OCI-LY3 (cell line): ENCODE data around the gene DIAPH2.

Source experiments
- H2AFZ ChIP-seq: fragments of 200-600, 300-600 bp; shearing (Covaris generic); 2 replicates; pipeline ENCODE4 v1.6.0; 2014; ENCODE audit warnings: antibody characterized with exemption, low read depth, low read length
- H3K27ac ChIP-seq: fragments of 200-600, 300-600 bp; sonication (generic); 2 replicates; pipeline ENCODE4 v1.5.1; 2014; ENCODE audit warnings: mild to moderate bottlenecking, low read length, moderate library complexity, mixed read lengths
- H3K27me3 ChIP-seq: fragments of 200-600, 300-600 bp; sonication (generic); 2 replicates; pipeline ENCODE4 v1.6.1; 2014; ENCODE audit warnings: low read depth, low read length, mixed read lengths
- H3K36me3 ChIP-seq: fragments of 200-600, 300-600 bp; sonication (generic); replicated peaks from 2 replicates; pipeline ENCODE3; 2014; ENCODE audit warnings: low read depth, low read length, mixed read lengths
- H3K4me1 ChIP-seq: fragments of 300-600, 200-600 bp; sonication (generic); 2 replicates; pipeline ENCODE4 v1.6.1; 2014; ENCODE audit warnings: low read length, mixed read lengths
- H3K4me2 ChIP-seq: fragments of 200-600, 300-600 bp; sonication (generic); 2 replicates; pipeline ENCODE4 v1.6.1; 2014; ENCODE audit warnings: low read length, mixed read lengths
- H3K4me3 ChIP-seq: fragments of 300-600, 200-600 bp; sonication (generic); 2 replicates; pipeline ENCODE4 v1.5.1; 2014; ENCODE audit warnings: antibody characterized with exemption, mild to moderate bottlenecking, low read length, moderate library complexity
- H3K79me2 ChIP-seq: fragments of 300-600, 200-600 bp; shearing (Covaris generic); 2 replicates; pipeline ENCODE4 v1.6.1; 2014; ENCODE audit warnings: mild to moderate bottlenecking, low read length, mixed read lengths
- H3K9ac ChIP-seq: fragments of 300-600, 200-600 bp; shearing (Covaris generic); 2 replicates; pipeline ENCODE4 v1.6.0; 2014; ENCODE audit warnings: mild to moderate bottlenecking, low read length, moderate library complexity
- H3K9me3 ChIP-seq: fragments of 200-600, 300-600 bp; shearing (Covaris generic); 2 replicates; pipeline ENCODE4 v1.6.1; 2014; ENCODE audit warnings: low read length, mixed read lengths; ENCODE audit not compliant: insufficient read depth
- H4K20me1 ChIP-seq: fragments of 200-600, 300-600 bp; sonication (generic); 2 replicates; pipeline ENCODE4 v1.6.1; 2016; ENCODE audit warnings: low read length, mixed read lengths; ENCODE audit not compliant: insufficient read depth
- CTCF ChIP-seq: fragments of 200-600, 300-600 bp; sonication (generic); IDR thresholded peaks from 2 replicates; pipeline ENCODE4 v1.5.1; 2014; ENCODE audit warnings: antibody characterized with exemption, low read length, low read depth
- EZH2phosphoT487 ChIP-seq: fragments of 200-600 bp; shearing (Covaris generic); IDR thresholded peaks from 2 replicates; pipeline ENCODE4 v1.6.1; 2018; ENCODE audit warnings: antibody characterized with exemption, mixed run types, low read depth

The DIAPH2 gene

GRCh38 chrX:97629597-97629985, 944.9 kb downstream of the DIAPH2 start:
- no peaks in the 10 kb centered on the region for H3K79me2 ChIP-seq
- H3K36me3 ChIP-seq = no peaks in the 10 kb centered on the region
- no peak overlapping the region for H3K4me2 ChIP-seq
- H2AFZ ChIP-seq = no peak overlapping the region
- H3K9me3 ChIP-seq = no peaks in the 10 kb centered on the region
- H3K4me3 ChIP-seq = no peak overlapping the region
- H3K27ac ChIP-seq = no peak overlapping the region
- H4K20me1 ChIP-seq = no peaks in the 10 kb centered on the region
- no peaks in the 10 kb centered on the region for H3K4me1 ChIP-seq
- no peak for TF ChIP-seq CTCF
- no peak for TF ChIP-seq EZH2phosphoT487
- H3K9ac ChIP-seq = no peak overlapping the region
- H3K27me3 ChIP-seq = no peaks in the 10 kb centered on the region

DNA sequence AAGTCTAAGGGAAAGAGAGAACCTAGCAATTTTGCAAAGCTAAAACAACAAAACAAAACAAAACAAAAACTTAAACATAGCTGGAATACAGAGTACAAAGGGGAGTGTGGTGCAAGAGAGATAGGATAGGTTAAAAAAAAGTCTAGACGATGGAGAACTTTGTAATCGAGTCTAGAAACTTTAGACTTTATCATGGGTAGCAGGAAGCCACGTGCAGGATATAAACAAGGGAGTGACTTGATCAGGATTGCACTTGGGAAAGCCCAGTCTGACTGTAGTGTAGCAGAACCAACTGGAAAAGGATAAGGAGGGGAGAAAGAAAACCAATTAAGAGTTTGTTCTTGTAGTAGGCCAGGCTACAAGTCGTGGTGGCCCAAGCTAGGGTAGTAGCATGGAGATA, 949.2 kb downstream of the DIAPH2 start:
- Histone ChIP-seq H2AFZ (no peak overlapping the region), H3K27ac (no peak overlapping the region), H3K4me2 (no peak overlapping the region), H3K9ac (no peak overlapping the region), H4K20me1 (no peaks in the 10 kb centered on the region), H3K9me3 (no peaks in the 10 kb centered on the region), H3K4me1 (no peaks in the 10 kb centered on the region), H3K36me3 (no peaks in the 10 kb centered on the region), H3K79me2 (no peaks in the 10 kb centered on the region), H3K4me3 (no peak overlapping the region), H3K27me3 (no peaks in the 10 kb centered on the region)
- TF ChIP-seq EZH2phosphoT487 (no peak), CTCF (no peak)

- Histone ChIP-seq H3K4me1 (0 out of 2 replicates have a peak, but pooled peaks cover 3% of the 10 kb centered on the region), H3K9me3 (no peaks in the 10 kb centered on the region), H2AFZ (no peak overlapping the region), H3K36me3 (no peaks in the 10 kb centered on the region), H3K27me3 (no peaks in the 10 kb centered on the region), H4K20me1 (no peaks in the 10 kb centered on the region), H3K4me3 (no peak overlapping the region), H3K27ac (no peak overlapping the region), H3K79me2 (no peaks in the 10 kb centered on the region), H3K4me2 (no peak overlapping the region), H3K9ac (no peak overlapping the region)
- TF ChIP-seq CTCF (no peak), EZH2phosphoT487 (no peak)
Measured at GRCh38 chrX:97636473-97637140, 952.0 kb downstream of the DIAPH2 start.

DNA sequence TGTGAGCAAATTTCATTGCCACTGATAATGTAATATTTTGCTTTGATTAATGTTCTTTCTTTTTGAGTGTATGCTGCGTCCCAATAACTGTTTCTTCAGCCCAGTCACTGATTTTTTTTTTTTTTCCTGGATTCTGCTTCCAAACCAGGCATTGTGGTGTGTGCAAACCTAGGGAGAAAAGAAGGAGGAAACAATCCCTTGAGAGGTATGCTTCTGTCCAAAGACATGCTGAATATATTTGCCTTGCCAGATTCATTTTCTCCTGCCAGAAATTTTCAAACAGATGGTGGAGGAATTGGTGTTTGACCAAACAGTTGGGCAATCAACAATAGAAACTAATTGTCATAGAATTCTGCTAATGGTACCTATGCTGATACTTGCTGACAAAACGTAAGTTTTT, 952.6 kb downstream of the DIAPH2 start:
- no peak overlapping the region for H2AFZ ChIP-seq
- TF ChIP-seq CTCF (no peak), EZH2phosphoT487 (no peak)
- no peaks in the 10 kb centered on the region for H3K79me2 ChIP-seq
- H3K9me3 ChIP-seq = no peaks in the 10 kb centered on the region
- H3K36me3 ChIP-seq = no peaks in the 10 kb centered on the region
- H3K27me3 ChIP-seq = no peaks in the 10 kb centered on the region
- no peak overlapping the region for H3K27ac ChIP-seq
- 0 out of 2 replicates have a peak, but pooled peaks cover 3% of the 10 kb centered on the region for H3K4me1 ChIP-seq
- H3K9ac ChIP-seq = no peak overlapping the region
- H3K4me2 ChIP-seq = no peak overlapping the region
- H3K4me3 ChIP-seq = no peak overlapping the region
- H4K20me1 ChIP-seq = no peaks in the 10 kb centered on the region
